A549 (cell line): Measurements from ENCODE around the gene BEND5.

Experiments used
- CTCF ChIP-seq: fragments of >200 bp; sonication (Bioruptor Twin); formaldehyde crosslinking; IDR thresholded peaks from 3 replicates; pipeline ENCODE4 v1.5.1; 2016
- EP300 ChIP-seq, 2 experiments: fragments of >200 bp; sonication (Bioruptor Twin); formaldehyde crosslinking; IDR thresholded peaks; 2 replicates in 1 of 2; 3 replicates in 1 of 2; pipeline ENCODE4 v1.6.1; 2016 to 2017
- MAZ ChIP-seq: fragments of 150-350 bp; IDR thresholded peaks from 2 replicates; pipeline ENCODE4 v1.6.1; 2014; ENCODE audit warnings: antibody characterized with exemption, low read depth, low read length, borderline replicate concordance
- SREBF2 ChIP-seq: fragments of 450-650 bp; IDR thresholded peaks from 2 replicates; pipeline ENCODE4 v1.6.1; 2014; ENCODE audit warnings: mild to moderate bottlenecking, moderate library complexity
- TF ChIP-seq, protein P1 (sequence below): IDR thresholded peaks from 2 replicates; pipeline ENCODE4 v1.6.1; 2012; ENCODE audit warnings: low read depth, borderline replicate concordance
- TF ChIP-seq, protein P2 (sequence below): fragments of 250-450 bp; sonication (Bioruptor Pico); IDR thresholded peaks from 2 replicates; pipeline ENCODE4 v1.5.0; 2021; ENCODE audit warnings: mild to moderate bottlenecking, moderate library complexity, borderline replicate concordance

GRCh38 chr1:48789903-48790302, 13.2 kb upstream of the BEND5 start:
- TF ChIP-seq CTCF (no peak), EP300 (IDR thresholded peaks at IDR 0.05) (no peak), MAZ (no peak), SREBF2 (no peak)
- TF ChIP-seq, protein P1, sequence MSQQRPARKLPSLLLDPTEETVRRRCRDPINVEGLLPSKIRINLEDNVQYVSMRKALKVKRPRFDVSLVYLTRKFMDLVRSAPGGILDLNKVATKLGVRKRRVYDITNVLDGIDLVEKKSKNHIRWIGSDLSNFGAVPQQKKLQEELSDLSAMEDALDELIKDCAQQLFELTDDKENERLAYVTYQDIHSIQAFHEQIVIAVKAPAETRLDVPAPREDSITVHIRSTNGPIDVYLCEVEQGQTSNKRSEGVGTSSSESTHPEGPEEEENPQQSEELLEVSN: no peak
- TF ChIP-seq, protein P2, sequence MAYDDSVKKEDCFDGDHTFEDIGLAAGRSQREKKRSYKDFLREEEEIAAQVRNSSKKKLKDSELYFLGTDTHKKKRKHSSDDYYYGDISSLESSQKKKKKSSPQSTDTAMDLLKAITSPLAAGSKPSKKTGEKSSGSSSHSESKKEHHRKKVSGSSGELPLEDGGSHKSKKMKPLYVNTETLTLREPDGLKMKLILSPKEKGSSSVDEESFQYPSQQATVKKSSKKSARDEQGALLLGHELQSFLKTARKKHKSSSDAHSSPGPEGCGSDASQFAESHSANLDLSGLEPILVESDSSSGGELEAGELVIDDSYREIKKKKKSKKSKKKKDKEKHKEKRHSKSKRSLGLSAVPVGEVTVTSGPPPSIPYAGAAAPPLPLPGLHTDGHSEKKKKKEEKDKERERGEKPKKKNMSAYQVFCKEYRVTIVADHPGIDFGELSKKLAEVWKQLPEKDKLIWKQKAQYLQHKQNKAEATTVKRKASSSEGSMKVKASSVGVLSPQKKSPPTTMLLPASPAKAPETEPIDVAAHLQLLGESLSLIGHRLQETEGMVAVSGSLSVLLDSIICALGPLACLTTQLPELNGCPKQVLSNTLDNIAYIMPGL (CRISPR knock-in tag): no peak
